ENCODE measurements around the gene SULF2.

Gene SULF2

GRCh38 chr20:47783828-47784598, 1.3 kb downstream of the SULF2 start:
- FAIRE-seq = no peak

GRCh38 chr20:47782920-47783552, 2.2 kb downstream of the SULF2 start:
- FAIRE-seq = no peak

GRCh38 chr20:47782076-47782475, 3.2 kb downstream of the SULF2 start:
- no peak for FAIRE-seq

GRCh38 chr20:47781632-47782031, 3.6 kb downstream of the SULF2 start:
- no peak for FAIRE-seq

GRCh38 chr20:47780720-47781389, 4.4 kb downstream of the SULF2 start:
- no peak for FAIRE-seq

- FAIRE-seq = no peak
Measured at GRCh38 chr20:47778398-47779354, 6.6 kb downstream of the SULF2 start.

GRCh38 chr20:47777220-47777619, 8.1 kb downstream of the SULF2 start:
- FAIRE-seq = no peak

- no peak for FAIRE-seq
Measured at GRCh38 chr20:47776639-47777038, 8.6 kb downstream of the SULF2 start.

GRCh38 chr20:47775841-47776240, 9.4 kb downstream of the SULF2 start:
- FAIRE-seq = no peak

- FAIRE-seq = no peak
Measured at GRCh38 chr20:47775039-47775438, 10.2 kb downstream of the SULF2 start.

- FAIRE-seq = no peak
Measured at GRCh38 chr20:47774131-47774777, 11.0 kb downstream of the SULF2 start.

- FAIRE-seq = no peak
Measured at GRCh38 chr20:47773371-47773786, 11.9 kb downstream of the SULF2 start.

- FAIRE-seq = no peak
Measured at GRCh38 chr20:47770935-47771334, 14.3 kb downstream of the SULF2 start.

GRCh38 chr20:47768016-47768824, 17.1 kb downstream of the SULF2 start:
- FAIRE-seq = no peak

- FAIRE-seq = no peak
Measured at GRCh38 chr20:47765691-47766594, 19.3 kb downstream of the SULF2 start.

GRCh38 chr20:47765271-47765670, 20.0 kb downstream of the SULF2 start:
- no peak for FAIRE-seq

- FAIRE-seq = no peak
Measured at GRCh38 chr20:47764154-47764733, 21.0 kb downstream of the SULF2 start.

GRCh38 chr20:47762699-47763268, 22.5 kb downstream of the SULF2 start:
- no peak for FAIRE-seq

- no peak for FAIRE-seq
Measured at GRCh38 chr20:47761482-47762047, 23.7 kb downstream of the SULF2 start.
